ENCODE data around the gene ZCRB1. TPM values are rescaled to one million over a fixed set of nuclear protein-coding genes. Genes with fewer than 3 reads are reported as not detected.

The ZCRB1 gene, protein sequence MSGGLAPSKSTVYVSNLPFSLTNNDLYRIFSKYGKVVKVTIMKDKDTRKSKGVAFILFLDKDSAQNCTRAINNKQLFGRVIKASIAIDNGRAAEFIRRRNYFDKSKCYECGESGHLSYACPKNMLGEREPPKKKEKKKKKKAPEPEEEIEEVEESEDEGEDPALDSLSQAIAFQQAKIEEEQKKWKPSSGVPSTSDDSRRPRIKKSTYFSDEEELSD
- total RNA-seq, result 24.6 and 35.3 TPM in 2 replicates

DNA sequence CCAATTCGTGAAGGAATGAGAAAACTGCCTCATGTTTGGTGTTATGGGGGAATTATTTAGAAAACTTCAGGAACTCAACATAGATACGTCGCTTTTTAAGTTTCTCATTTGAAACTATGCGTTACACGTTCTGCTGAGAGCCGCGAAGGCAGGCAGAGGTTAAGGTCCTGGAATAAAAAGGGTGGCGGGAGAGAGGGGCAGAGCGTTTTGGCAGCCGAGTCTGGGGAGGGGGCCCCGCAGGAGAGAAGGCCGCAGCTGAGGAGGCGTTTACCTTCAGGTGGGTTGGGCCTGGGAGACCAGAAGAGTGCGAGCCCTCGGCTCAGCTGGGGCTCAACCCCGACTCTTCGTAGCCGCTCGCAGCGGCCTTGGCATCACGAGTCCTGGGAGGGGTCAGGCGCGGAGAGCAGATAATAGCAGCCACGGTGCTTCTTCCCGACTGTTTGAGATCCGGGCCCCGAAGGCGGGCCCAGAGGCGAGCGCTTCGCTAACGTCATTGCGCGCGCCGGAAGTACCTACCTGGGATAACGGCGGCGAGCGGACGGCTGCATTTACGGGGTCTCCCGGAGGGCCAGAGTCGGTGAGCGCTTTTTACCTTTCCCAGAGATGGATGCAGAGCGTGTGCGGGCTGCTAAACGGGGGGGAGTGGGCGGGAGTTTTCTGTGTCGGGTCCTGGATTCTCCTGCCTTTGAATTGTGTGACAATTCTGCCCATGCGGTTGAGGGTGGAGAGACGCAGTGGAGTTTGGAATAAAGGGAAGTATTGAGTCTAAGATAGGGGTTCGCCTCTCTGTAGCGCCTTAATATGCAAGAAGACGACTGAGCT, at the start of gene ZCRB1, which contains the start of gene PPHLN1:
Gene ZCRB1 (minus strand): TSS at position 442 of the 822 bp plus-strand sequence. CDS start 1,992 bp downstream, outside the sequence.
Gene PPHLN1 (plus strand): TSS at position 515 of the 822 bp plus-strand sequence. CDS start 9,736 bp downstream, outside the sequence.

Other genes starting within 250 kb of the ZCRB1 start
- 11.7 and 15.0 TPM in 2 replicates for gene GXYLT1, start 181.2 kb downstream of the ZCRB1 start, total RNA-seq
- 11.1 and 14.5 TPM in 2 replicates for gene YAF2, start 87.8 kb downstream of the ZCRB1 start, total RNA-seq
- gene PPHLN1, start 73 bp upstream of the ZCRB1 start, total RNA-seq, result 53.4 and 91.8 TPM in 2 replicates

Data from smooth muscle cell of trachea (primary cell).